GM10248 (cell line): ENCODE results near the gene CHKB.

Source experiments
- CTCF ChIA-PET: fragments of 300-600 bp; sonication (Branson Sonifier 250); formaldehyde crosslinking; extraction: SDS; loops from one replicate; lab custom pipeline; 2021; ENCODE audit warnings: antibody characterized with exemption; lab: Yijun Ruan, JAX
- POLR2A ChIA-PET: fragments of 350-650 bp; sonication (Branson Sonifier 250); formaldehyde crosslinking; extraction: SDS; loops from one replicate; lab custom pipeline; 2020; ENCODE audit warnings: antibody characterized with exemption; lab: Yijun Ruan, JAX
- DNase-seq: peaks from one replicate; pipeline ENCODE4 v3.0.0; 2012; ENCODE audit errors: extremely low spot score
- CTCF ChIP-seq: IDR thresholded peaks from 2 replicates; pipeline ENCODE4 v1.5.1; 2012; ENCODE audit warnings: mild to moderate bottlenecking, low read depth; ENCODE audit errors: extremely low read depth, missing control alignments, control extremely low read depth

Gene CHKB

GRCh38 chr22:50530580-50530876, 52.1 kb downstream of the CHKB start:
- no peak for DNase-seq
- POLR2A ChIA-PET = interaction anchor here (0.5 kb wide), 1 partner anchor 30 kb away, joined by 3 read pairs; no protein-coding TSS in a partner anchor
- TF ChIP-seq CTCF = no peak
- CTCF ChIA-PET = no interaction called here

GRCh38 chr22:50529897-50530579, 52.6 kb downstream of the CHKB start, which contains the start of gene TYMP:
Gene TYMP (minus strand): TSS chr22:50530012. CDS start chr22:50529709, 303 bp downstream.
- POLR2A ChIA-PET = interaction anchor here (0.9 kb wide), 1 partner anchor 9 kb away, joined by 4 read pairs; no protein-coding TSS in a partner anchor
- CTCF ChIA-PET = interaction anchor here (0.7 to 6.7 kb wide), 3 partner anchors 15 to 33 kb away, joined by 3 to 136 read pairs (median 3); partner anchors contain the start of genes KLHDC7B and SYCE3
- peak; percentile 85 for DNase-seq
- TF ChIP-seq CTCF = no peak

- POLR2A ChIA-PET = interaction anchor here (0.9 kb wide), 1 partner anchor 10 kb away, joined by 4 read pairs; no protein-coding TSS in a partner anchor
- no peak for DNase-seq
- no peak for TF ChIP-seq CTCF
- CTCF ChIA-PET = interaction anchor here (0.7 to 6.7 kb wide), 4 partner anchors 16 to 33 kb away, joined by 3 to 136 read pairs (median 3); partner anchors contain the start of genes KLHDC7B, NCAPH2 and SYCE3
These were observed 53.2 kb downstream of the CHKB start for GRCh38 chr22:50529416-50529896.
